T-helper 2 cell treated with Interferon-gamma antibody and Interleukin-4, amounts not matched to agents 100 ng/mL and 5 ng/mL, for 36 hours (primary cell): Measurements from ENCODE around the gene ZBTB20. TPM values are rescaled to one million over a fixed set of nuclear protein-coding genes. Genes with fewer than 3 reads are reported as not detected.

Experiments used
- intact Hi-C: fragments of 100-400 bp; cut with micrococcal nuclease; formaldehyde crosslinking; loops from one replicate; pipeline ENCODE4 v1.15.1; 2023
- total RNA-seq: library from RNA; stranded (reverse); gene quantifications from 2 replicates; pipeline ENCODE4 v1.2.3, GENCODE V29; 2022

The ZBTB20 gene
- total RNA-seq, 1 donor from 2014 or later = 8.0 TPM

DNA sequence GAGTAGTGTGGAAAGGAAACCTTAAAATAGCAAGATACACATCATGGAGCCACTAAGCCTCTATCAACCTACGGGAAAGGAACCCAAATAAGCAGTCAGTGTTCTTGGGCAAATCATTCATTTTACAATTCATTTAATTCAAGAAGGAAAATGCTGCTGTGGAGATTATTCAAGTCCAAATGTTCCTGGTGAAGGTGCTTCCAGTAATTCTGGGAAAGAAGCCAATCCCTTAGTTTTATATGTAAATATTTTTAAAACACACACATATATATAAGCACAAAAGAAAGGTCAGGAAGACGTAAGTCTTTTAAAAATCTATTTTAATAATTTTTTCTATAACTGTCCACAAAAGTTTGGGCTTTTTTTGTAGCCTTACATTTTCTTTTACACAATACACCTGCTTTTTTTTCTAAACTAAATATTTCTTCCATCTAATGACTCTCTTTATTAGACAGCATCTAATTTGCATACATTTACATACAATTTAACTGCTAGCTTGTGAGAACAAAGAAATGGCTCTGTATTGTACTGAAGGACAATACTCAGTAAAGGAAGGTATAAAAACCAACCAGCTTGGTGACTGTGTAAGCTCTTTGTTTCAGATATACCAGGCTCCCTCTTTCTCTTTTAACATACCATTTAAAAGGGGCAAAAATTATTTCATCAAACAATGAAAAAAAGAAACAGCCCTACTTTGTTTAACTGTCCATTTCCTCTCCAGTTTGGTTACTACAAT lies 269.5 kb downstream of the ZBTB20 start:
- intact Hi-C loops = no loop called here

DNA sequence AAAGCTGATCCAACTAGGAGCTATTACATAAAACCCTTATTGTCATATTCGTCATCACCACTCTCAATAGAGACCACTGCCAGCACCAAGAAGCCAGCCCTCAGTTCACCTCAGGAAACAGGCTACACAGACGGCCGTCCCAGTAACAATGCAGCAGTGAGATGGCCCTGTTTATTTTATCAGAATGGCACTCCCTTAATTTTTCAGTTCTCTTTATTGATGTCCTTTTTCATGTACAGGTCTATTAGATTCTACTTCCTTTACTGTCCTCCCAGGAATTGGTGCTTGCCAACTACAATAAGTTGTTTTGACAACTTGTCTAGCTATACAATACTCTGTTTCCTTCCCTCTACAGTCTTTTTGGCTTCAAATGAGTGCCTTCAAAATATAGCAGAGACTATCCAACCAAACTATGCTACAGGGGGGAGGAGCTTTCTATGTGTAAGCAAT lies 272.5 kb downstream of the ZBTB20 start:
- intact Hi-C loops = no loop called here

DNA sequence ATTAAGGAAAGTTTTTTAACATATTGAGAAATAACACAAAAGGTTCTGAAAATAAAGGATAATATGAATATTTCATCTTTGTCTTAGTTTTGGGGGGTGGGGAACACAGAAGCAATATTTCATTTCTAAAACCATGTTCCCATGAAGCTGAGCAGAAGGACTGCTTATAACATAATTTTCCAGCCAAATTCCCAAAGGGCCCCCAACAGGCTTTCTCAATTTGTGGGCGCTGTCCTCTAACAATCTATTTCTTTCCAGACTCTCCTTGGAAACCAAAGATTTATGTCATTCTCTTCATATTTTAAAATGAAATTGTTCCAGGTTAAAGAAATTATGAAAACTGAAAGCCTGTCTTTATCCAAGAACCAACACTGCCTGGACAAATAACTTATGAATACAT lies 273.5 kb downstream of the ZBTB20 start:
- intact Hi-C loops = no loop called here

DNA sequence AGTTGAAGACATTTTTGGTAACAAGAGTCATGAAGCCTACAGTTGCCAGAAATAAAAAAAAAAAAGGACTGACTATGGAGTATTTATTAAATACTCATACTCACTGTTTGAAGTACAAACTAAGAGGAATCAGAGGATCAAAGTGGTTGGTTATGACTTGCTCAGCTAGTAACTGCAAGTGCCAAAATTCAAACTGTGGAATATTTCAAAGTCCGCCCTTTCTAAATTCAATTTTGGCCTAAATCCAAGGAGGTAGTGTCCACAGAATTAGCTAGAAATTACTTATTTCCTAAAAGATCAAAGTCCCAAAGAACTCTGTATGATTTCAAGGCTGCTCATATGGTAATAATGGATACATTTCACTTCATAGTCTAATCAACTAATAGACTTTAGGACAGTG lies 274.5 kb downstream of the ZBTB20 start:
- intact Hi-C loops = no loop called here

DNA sequence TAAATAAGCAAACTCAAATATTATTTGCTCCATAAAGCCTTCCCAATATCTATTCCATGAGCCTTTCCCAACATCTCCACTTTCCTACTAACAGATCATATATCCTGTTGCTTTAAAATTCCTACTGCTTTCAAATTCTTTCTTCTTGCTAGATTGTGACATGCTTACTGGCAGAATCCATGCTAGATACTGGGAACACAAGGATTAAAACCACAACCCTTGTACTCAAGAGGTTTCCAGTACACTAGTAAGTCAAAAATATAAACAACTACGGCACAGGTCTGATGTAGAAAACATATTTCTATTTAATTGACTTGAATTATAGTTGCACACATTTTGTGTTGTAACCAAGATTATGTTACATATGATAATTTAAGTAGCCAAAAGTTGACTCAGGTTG lies 275.0 kb downstream of the ZBTB20 start:
- intact Hi-C loops = no loop called here

DNA sequence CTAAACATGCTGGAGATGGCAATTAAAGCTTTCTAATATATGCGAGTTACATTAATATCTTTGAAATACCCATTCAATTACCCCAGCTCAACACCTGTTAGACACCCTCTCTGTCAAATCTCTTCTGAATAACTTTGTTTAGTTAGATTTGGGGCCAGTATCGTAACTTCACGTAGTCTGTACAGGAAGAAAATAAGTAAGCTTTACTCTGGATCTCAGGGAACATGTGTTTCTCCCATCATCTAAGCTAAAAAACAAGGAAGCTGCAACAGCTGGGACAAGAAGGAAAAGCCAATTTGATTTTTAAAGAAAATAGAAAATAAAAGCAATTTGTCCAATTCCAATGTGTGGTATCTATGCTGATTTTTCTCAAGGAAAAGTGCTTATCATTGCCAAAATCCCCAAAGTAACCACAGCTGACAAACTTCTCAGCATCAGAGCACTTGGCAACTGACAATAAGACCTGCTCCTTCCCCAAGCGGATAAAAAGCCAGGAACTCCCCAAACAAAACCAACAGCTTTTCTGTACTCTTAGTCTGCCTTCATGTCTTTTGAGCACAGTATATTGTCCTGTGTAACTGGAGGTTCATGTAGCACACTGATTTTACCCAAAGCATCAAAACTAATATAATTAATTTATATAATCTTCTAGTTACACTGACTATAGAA lies 279.1 kb downstream of the ZBTB20 start:
- intact Hi-C loops = no loop called here

DNA sequence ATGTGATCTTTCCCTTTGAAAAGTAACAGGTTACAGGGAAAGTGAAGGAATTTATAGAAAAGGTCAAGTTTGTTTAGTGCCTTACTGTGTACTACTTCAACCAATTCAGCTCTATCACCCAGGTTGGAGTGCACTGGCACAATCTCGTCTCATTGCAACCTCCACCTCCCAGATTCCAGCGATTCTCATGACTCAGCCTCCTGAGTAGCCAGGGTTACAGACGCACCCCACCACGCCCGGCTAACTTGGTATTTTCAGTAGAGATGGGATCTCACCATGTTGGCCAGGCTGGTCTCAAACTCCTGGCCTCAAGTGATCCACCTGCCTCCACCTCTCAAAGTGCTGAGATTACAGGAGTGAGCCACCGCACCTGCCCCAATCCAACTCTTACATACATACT lies 279.7 kb downstream of the ZBTB20 start:
- intact Hi-C loops = no loop called here

DNA sequence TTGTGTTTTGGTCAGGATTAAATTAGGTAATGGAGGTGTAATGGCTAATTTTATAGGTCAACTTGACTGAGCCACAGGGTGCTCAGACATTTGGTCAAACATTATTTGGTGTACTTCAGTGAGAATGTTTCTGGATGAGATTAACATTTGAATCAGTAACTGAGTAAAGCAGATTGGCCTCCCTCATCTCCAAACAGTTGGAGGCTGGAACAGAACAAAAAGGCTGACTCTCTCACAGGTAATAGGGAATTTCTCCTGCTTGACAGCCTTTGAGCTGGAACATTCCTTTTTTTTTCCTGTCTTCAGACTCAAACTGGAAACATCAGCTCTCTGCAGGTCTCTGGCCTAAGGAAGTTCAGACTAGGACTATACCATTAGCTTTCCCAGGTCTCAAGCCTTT lies 280.7 kb downstream of the ZBTB20 start:
- intact Hi-C loops = no loop called here

DNA sequence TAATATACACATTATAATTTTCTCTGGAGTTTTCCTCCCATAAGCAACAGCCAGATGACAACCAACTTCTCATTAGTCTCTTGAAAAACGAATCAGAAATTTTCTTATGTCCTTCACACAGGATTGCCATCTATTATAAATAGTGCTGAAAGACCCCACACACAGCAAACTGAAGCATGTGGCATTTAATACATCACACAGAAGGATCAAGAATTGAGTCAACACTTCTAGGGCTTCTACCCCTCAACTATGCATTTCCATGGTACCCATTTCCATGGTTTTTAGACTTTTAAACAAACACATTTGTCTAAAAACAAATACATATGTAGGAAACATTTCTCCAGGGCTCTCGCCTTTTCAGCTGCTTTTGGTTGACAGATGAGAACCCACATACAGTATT lies 282.1 kb downstream of the ZBTB20 start:
- intact Hi-C loops = no loop called here

DNA sequence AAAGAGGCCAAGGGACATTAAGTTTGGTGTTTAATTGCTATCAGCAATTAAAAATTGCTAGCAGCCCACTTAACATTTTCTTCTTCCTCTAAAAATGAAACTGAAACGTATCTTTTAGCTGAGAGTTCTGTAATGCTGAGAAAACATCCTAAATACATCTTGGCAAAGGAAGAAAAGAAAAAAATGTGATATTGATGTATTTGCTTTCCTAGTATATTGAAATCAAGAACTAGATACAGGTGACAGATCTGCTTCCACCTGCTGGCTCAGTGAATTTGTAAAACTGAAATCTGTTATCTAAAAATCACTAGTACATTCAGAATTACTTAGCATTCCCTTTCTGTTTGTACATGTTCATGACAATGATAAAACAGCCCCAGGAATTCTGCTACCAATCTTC lies 283.2 kb downstream of the ZBTB20 start:
- intact Hi-C loops = no loop called here

DNA sequence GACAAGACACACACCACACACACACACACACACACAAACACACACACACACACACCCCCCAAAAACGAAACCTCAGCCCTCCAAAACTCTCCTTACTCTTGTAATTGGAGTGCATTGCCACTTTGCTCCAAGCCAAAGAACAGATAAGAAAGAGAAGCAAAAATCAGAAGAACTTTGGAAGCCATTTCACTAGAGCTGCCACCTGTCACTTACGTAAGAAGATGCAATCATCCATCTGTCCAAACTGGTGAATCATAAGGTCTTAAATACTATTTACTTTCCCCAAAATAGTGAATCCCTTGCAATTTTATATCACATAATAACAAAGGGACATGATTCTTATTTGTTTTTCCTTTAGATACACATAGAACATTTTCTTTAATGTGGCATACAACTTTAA lies 285.4 kb downstream of the ZBTB20 start:
- intact Hi-C loops = no loop called here

DNA sequence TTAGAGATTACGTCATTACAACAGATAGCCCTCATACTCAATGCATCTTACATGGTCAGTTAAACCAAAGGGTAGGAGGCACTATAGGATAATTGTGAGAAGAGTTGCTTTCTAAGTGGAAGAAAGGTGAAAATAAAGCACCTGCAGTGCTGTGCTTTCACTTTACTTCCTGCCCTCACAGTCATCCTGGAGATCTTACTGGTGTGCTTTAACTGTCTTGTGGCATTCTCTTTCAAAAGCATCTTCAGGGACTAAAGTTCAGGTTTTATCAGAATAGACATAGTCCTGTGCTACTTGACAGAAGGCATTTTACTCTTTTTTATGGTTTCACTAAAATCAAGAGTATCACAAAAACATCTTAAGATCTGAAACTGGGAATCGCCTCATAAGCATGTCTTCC lies 286.6 kb downstream of the ZBTB20 start:
- intact Hi-C loops = no loop called here

DNA sequence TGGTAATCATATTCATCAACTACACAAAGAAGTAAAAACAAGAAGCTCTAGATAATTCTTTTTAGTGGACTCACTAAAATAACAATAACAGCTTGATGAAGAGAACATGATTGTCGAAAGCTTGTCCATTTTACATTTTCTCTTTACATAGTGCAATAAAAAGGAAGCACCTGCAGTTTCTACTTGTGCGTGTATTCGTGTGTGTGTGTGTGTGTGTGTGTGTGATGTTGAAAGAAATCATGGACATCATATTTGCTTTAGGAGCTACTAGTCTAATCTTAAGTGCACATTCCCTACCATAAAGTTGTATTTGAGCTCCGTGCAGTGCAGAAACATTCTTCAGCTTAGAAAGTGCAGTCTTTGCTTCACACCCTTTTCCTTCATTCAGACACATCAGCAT lies 288.8 kb downstream of the ZBTB20 start:
- intact Hi-C loops = no loop called here

DNA sequence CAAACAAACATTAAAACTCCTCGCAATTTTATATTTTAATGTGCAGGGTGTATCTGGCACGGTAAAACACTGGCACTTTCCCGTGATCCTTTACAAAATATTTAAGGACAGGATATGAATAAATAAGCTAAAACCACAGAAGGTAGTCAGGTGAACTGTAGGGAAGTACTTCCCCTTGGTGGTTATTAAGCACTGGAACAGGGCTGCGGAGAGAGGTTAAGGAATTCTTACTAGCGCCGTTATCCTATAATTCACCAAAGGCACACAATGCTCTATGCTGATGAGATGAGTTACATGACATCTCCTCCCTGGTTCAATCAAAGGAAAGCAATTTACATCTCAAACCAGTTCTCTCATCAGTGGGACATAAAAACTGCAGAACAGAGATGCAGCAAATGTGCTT lies 289.8 kb downstream of the ZBTB20 start:
- intact Hi-C loops = no loop called here

DNA sequence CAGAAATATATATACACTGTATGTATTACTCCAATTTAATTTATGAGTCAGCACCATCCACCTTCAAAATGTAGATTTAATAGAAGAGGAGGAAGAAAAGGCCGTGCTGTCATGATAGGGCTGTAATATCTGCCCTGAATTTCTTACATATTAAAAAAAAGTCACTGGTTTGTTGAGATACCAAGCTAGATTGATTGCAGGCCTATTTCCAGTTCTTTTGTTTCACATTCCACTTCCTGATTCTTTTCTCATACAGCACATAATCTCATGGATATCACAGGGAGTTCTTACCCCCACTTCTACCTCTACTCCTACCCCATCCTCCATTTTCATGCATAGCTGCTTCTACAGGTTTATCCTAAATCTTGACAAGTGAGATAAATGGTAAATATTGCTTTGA lies 290.3 kb downstream of the ZBTB20 start:
- intact Hi-C loops = no loop called here

DNA sequence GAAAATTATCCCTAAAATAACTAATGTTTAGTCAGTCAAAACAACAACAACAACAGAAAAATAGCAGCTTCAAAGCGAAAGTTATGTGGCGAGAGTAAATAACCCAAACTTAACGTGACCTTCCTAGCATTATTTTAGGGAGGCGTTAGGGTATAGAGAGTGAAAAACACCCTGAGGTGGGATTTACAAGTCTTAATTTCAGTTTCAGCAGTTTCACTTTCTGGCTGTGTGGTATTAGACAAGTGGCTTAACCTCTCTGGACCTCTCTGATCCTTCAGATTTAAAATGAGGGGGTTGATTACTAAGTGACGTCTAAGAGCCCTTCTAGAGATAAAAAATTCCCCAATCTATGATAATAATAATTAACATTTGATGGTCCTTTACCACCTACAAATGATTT lies 291.2 kb downstream of the ZBTB20 start:
- intact Hi-C loops = no loop called here

DNA sequence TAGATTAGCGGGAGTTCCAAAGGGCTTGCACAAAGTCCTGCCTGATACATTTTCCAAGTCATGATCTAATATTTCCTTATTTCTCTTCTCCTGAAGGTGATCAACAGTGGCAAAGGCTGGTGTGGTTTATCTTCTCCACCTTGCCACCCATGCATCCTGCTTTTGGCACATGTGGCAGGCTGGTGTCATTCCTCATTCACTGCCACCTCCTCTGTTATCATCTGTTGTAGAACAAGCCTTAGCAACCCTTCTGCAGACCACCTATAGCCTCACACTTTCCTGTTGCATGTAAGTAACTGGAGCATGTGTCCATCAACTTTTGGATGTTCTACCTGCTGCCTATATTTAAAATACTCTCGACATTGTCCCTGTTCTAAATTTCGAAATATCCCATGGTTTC lies 294.1 kb downstream of the ZBTB20 start:
- intact Hi-C loops = no loop called here

DNA sequence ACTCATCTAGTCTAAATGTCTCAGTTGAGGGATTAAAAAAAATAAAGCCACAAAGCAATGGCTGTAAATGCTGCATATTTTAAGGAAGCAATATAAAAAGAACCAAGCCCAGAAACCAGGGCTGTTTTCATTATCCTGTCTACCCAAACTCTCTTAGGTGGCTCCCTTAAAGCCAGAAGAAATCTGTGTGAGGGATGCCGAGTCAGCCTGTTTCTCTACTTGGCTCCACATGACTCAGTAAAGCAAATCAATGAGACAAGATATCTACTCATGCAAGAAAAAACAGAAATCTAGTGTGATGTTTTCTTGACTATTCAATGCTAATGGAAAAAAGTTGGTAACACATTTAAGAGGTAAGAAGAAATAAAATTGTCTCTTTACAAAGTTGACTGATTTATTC lies 296.2 kb downstream of the ZBTB20 start:
- intact Hi-C loops = no loop called here

DNA sequence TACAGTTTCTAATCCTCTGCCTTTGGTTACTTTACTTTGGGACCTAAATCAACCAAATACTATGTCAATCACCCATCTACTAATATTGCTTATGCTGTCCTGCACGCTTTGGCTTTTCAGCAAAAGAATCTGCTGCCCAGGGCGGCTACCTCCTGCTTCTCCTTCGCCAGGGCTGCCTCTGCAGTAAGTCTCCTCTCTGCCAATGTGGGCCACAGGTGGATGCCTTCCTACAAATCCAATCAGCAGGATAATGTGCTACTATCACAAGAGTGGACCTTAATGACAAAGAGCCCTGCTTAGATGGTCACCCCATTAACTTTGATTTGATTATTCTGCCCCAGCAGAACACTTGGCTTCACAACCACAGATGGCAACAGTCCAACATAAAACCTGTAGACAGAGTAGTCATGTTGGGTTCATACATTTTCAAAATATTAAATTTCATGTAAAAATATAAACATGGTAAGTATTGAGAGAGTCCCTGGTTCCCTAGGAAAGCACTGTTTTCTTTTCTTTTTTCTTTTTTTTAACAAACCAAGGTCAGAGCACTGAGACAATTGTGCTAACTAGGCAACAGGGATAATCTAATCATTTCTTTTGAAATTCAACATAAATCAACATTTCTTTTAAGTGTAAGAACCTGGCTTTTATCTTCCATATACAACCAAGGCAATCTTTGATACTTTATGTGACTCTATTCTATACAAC lies 298.3 kb downstream of the ZBTB20 start:
- intact Hi-C loops = no loop called here

DNA sequence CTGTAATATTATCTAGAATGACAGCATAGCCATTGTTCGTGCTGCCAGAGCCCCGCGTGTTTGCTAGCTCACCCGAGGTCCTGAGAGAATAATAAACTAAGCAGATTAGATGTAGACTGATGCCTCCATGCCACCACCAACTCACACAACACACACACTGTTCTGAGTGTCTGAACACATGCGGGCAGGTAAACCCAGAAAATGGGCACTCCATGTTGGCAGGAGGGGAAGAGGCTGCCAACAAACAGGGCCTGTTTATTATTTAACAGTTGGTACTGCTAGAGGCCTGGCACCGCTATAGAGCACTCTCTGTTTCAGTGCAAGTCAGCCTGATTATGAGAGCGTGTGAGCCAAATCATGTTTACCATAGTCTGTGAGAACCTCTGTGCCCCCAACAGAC lies 299.0 kb downstream of the ZBTB20 start:
- intact Hi-C loops = no loop called here

DNA sequence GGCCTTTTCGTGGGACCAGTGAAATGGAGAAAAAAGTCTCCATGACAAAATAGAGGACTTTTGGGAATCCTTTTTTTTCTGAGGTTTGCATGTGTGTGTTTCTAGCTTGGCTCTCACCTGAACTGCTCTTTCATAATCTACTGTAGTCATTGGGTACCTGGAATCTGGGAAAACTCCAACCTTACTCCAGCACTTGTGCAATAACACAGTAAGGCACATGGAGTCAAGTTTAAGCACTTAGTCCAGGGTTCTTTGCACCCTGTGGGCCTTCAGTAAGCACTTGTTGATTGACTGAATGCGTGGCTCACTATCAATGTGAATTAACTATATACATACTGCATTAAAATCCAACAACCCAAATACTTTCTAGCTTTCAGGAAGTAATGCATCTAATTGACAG lies 299.5 kb downstream of the ZBTB20 start:
- intact Hi-C loops = no loop called here

DNA sequence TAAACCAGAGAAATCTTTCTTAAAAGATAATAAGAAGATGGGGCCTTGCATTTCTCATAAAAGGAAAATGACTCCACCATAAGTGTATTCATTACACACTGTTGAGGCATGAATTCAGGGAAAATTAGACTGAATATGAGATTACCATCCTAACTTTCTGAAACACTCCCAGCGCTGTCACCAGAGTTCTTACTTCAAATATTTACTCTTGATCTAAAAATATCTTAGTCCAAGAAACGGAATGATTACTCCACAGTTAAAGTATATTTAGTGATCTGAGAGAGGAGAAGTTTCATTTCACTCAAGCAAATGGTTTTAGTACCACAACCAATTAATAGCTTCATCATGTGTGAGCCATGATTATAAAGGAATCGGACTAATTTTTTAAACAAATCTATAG lies 300.3 kb downstream of the ZBTB20 start:
- intact Hi-C loops = no loop called here

DNA sequence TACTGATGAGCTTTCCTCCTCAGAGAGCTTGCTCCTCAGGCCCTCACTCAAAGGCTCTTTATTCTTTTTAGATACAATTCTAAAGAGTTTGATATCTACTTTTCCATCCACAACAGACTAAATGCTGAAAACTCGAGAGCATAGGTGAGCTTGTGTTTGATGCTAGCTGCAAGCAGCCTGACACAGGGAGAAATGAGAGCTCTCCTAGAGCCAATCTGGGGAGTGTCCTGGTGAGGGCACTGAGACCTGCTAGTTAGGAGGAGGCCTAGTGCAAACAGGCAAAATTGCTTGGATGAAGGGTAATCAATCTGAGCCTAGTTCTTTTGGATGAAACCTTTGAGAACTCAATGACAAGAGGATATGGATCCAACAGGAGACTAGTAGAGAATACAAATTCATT lies 300.8 kb downstream of the ZBTB20 start:
- intact Hi-C loops = no loop called here
